HG03521 (cell line): ENCODE results near the gene DUSP9.
A peak's percentile ranks its signal among the peaks of the same experiment; 100 is the strongest.
"Not testable (repeated sequence)": the region's sequence is repeated elsewhere in the genome, so short reads cannot be mapped to it uniquely, and the experiment has no call there.

Experiments
- ATAC-seq: cut with Tn5 transposase; IDR thresholded peaks from one replicate; pipeline ENCODE4 v1.9.1; 2021; ENCODE audit warnings: mild to moderate bottlenecking, moderate library complexity; ENCODE audit not compliant: unreplicated experiment

The DUSP9 gene

GRCh38 chrX:153646620-153647373 is at the start of gene DUSP9:
TSS of gene DUSP9 (plus strand) at chrX:153647203. CDS start at chrX:153647954, 751 bp downstream.
- no peak for ATAC-seq

GRCh38 chrX:153598541-153599191 is 48.3 kb upstream of the DUSP9 start, which contains the start of gene CCNQ:
TSS of gene CCNQ (minus strand) at chrX:153599139. CDS start at chrX:153599073, 66 bp downstream.
- ATAC-seq: peak; percentile 47

GRCh38 chrX:153599192-153600031 is 47.6 kb upstream of the DUSP9 start:
- ATAC-seq: peak; percentile 88

GRCh38 chrX:153600032-153600373 is 47.0 kb upstream of the DUSP9 start:
- ATAC-seq: no peak

GRCh38 chrX:153600921-153601320 is 46.1 kb upstream of the DUSP9 start:
- ATAC-seq: no peak

GRCh38 chrX:153601511-153602110 is 45.4 kb upstream of the DUSP9 start:
- ATAC-seq: no peak

- ATAC-seq: no peak
These were observed 44.4 kb upstream of the DUSP9 start for GRCh38 chrX:153602601-153603000.

GRCh38 chrX:153603131-153603656 is 43.8 kb upstream of the DUSP9 start:
- no peak for ATAC-seq

- ATAC-seq: not testable (repeated sequence)
These were observed 42.2 kb upstream of the DUSP9 start for GRCh38 chrX:153604666-153605380.

GRCh38 chrX:153606503-153606902 is 40.5 kb upstream of the DUSP9 start:
- no peak for ATAC-seq

- ATAC-seq: no peak
These were observed 38.6 kb upstream of the DUSP9 start for GRCh38 chrX:153608376-153608775.

- ATAC-seq: no peak
These were observed 38.2 kb upstream of the DUSP9 start for GRCh38 chrX:153608806-153609205.

GRCh38 chrX:153609917-153610835 is 36.8 kb upstream of the DUSP9 start:
- no peak for ATAC-seq

GRCh38 chrX:153610836-153611213 is 36.2 kb upstream of the DUSP9 start:
- no peak for ATAC-seq

GRCh38 chrX:153611298-153612095 is 35.5 kb upstream of the DUSP9 start:
- no peak for ATAC-seq

GRCh38 chrX:153612413-153612812 is 34.6 kb upstream of the DUSP9 start:
- no peak for ATAC-seq

- no peak for ATAC-seq
These were observed 32.2 kb upstream of the DUSP9 start for GRCh38 chrX:153614818-153615217.

GRCh38 chrX:153620576-153620975 is 26.4 kb upstream of the DUSP9 start:
- no peak for ATAC-seq
